HG03064 (cell line): ENCODE measurements around the gene OPCML.

Experiments
- ATAC-seq: cut with Tn5 transposase; IDR thresholded peaks from one replicate; pipeline ENCODE4 v1.9.1; 2021; ENCODE audit warnings: low read depth; ENCODE audit not compliant: unreplicated experiment

OPCML gene

GRCh38 chr11:133082841-133083488 lies 449.3 kb downstream of the OPCML start:
- ATAC-seq, result peak; percentile 94

GRCh38 chr11:133082453-133082781 lies 449.9 kb downstream of the OPCML start:
- no peak for ATAC-seq

GRCh38 chr11:133081730-133082452 lies 450.4 kb downstream of the OPCML start:
- ATAC-seq, result no peak

- no peak for ATAC-seq
Measured at GRCh38 chr11:133081020-133081419, 451.3 kb downstream of the OPCML start.

GRCh38 chr11:133078591-133079404 lies 453.5 kb downstream of the OPCML start:
- no peak for ATAC-seq

- ATAC-seq, result no peak
Measured at GRCh38 chr11:133078012-133078411, 454.3 kb downstream of the OPCML start.

- no peak for ATAC-seq
Measured at GRCh38 chr11:133075351-133075750, 456.9 kb downstream of the OPCML start.

- no peak for ATAC-seq
Measured at GRCh38 chr11:133072858-133073582, 459.3 kb downstream of the OPCML start.

GRCh38 chr11:133072378-133072777 lies 459.9 kb downstream of the OPCML start:
- no peak for ATAC-seq

- ATAC-seq, result no peak
Measured at GRCh38 chr11:133070791-133071190, 461.5 kb downstream of the OPCML start.

- no peak for ATAC-seq
Measured at GRCh38 chr11:133070021-133070713, 462.1 kb downstream of the OPCML start.

- no peak for ATAC-seq
Measured at GRCh38 chr11:133065847-133066485, 466.3 kb downstream of the OPCML start.

GRCh38 chr11:133064961-133065360 lies 467.3 kb downstream of the OPCML start:
- no peak for ATAC-seq

- no peak for ATAC-seq
Measured at GRCh38 chr11:133064152-133064877, 468.0 kb downstream of the OPCML start.

- ATAC-seq, result no peak
Measured at GRCh38 chr11:133058501-133058900, 473.8 kb downstream of the OPCML start.

- ATAC-seq, result no peak
Measured at GRCh38 chr11:133053124-133053776, 479.1 kb downstream of the OPCML start.

- no peak for ATAC-seq
Measured at GRCh38 chr11:133052537-133052936, 479.8 kb downstream of the OPCML start.

- ATAC-seq, result no peak
Measured at GRCh38 chr11:133049244-133050019, 482.9 kb downstream of the OPCML start.
